Measurements from ENCODE around the gene ABT1.

Gene ABT1

DNA sequence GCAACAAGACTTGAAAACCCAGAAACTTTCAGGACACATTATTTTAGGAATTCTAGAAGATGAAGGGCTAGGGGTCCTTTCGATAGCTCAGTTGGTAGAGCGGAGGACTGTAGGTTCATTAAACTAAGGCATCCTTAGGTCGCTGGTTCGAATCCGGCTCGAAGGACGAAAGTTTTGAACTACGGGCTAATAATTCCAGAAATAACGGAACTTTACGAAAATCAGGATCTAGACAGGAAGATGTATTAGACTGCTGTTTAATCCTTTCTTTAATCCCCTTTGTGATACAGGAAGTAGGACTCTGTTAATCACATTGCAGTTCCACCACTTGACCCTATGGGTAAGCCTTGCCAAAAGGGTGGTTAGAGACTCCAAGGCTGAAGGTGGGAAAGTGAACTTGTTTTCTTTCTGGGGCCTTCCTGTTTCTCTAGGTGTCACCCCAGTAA is 21.2 kb upstream of the ABT1 start:
- H3K27ac ChIP-seq (ENCODE audit: low read depth, low read length): no peak overlapping the region
- H3K27me3 ChIP-seq (ENCODE audit: control insufficient read depth in 5 of 5, insufficient read depth in 4 of 5, low read length in 5 of 5): no peaks in the 10 kb centered on the region

DNA sequence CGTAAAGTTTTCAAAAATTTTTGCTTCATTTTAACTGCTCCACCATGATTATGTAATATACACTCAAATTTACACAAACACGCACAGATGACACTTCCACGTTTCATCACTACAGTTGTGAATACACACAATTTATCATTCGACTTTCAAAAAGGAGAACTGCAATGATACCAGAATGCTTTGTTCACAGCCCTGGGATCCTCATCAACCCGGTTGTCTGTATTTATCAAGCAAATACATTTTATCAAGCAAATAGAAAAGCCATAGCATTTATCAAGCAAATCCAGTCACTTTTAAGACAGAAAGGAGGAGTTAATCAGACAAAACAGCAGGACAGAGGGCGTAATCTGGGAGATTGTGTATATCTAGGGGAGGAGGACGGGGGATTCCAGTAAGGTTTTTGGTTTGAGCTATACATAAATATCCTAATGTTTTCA is 20.3 kb upstream of the ABT1 start:
- Histone ChIP-seq H3K27ac (ENCODE audit: low read depth, low read length) (no peak overlapping the region), H3K4me3 (ENCODE audit: low read depth in 1 of 5, low read length in 5 of 5) (peak overlapping the region; percentile 19 to 68 (median 46)), H3K9me3 (ENCODE audit: control insufficient read depth in 5 of 5, low read length in 5 of 5) (peaks cover 0 to 8% (median 6%) of the 10 kb centered on the region in 5 donors), H3K4me1 (ENCODE audit: control insufficient read depth in 5 of 5, insufficient read depth in 5 of 5, low read length in 5 of 5) (peaks cover 4 to 21% (median 13%) of the 10 kb centered on the region in 5 donors), H3K27me3 (ENCODE audit: control insufficient read depth in 5 of 5, insufficient read depth in 4 of 5, low read length in 5 of 5) (no peaks in the 10 kb centered on the region), H3K9ac (ENCODE audit: low read length in 5 of 5) (peak overlapping the region in 1 of 5 donors; percentile 57), H3K36me3 (ENCODE audit: control insufficient read depth in 5 of 5, insufficient read depth in 5 of 5, low read length in 5 of 5) (no peaks in the 10 kb centered on the region)

More for the DNA sequence above, 21.2 kb upstream of the ABT1 start:
- H3K9ac ChIP-seq (ENCODE audit: low read length in 5 of 5): no peak overlapping the region
- no peaks in the 10 kb centered on the region for H3K36me3 ChIP-seq (ENCODE audit: control insufficient read depth in 5 of 5, insufficient read depth in 5 of 5, low read length in 5 of 5)
- H3K4me1 ChIP-seq (ENCODE audit: control insufficient read depth in 5 of 5, insufficient read depth in 5 of 5, low read length in 5 of 5): peaks cover 4 to 21% (median 13%) of the 10 kb centered on the region in 5 donors
- H3K4me3 ChIP-seq (ENCODE audit: low read depth in 1 of 5, low read length in 5 of 5): no peak overlapping the region
- peaks cover 0 to 8% (median 6%) of the 10 kb centered on the region in 5 donors for H3K9me3 ChIP-seq (ENCODE audit: control insufficient read depth in 5 of 5, low read length in 5 of 5)

DNA sequence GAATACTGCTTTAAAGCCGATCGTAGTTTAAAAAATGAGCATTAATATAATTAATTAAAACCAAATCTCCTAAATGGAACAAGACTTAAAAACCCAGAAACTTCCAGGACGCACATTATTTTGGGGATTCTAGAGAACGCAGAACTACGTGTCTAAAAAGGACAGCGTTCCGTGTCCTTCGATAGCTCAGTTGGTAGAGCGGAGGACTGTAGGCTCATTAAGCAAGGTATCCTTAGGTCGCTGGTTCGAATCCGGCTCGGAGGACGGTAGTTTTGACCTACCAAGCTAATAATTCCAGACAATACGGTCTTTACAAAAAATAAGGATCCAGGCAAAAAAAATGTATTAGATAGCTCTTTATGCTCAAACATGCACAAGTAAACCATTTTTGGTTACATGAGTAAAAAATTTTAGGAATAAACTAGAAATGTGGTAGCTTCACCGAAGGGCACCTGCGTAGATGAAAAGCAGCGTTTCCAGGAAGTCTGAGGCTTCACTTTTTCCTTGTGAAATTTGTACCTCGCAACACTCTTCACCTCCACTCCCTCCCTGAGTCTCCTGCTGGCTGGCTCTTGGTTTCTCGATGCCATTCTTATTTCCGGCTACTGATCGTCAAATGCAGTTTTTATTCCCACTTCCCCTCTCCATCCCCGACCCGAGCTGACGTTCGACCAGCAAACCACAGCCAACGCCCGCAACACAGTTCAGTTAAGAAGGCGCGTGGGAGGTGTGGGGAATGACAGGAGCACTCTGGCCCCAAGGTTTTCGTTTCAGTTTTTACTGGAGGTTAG is 19.6 kb upstream of the ABT1 start:
- Histone ChIP-seq H3K9ac (ENCODE audit: low read length in 5 of 5) (peak overlapping the region in 3 of 5 donors; percentile 27 to 57 (median 28)), H3K4me3 (ENCODE audit: low read depth in 1 of 5, low read length in 5 of 5) (peak overlapping the region; percentile 19 to 68 (median 46)), H3K27ac (ENCODE audit: low read depth, low read length) (no peak overlapping the region), H3K4me1 (ENCODE audit: control insufficient read depth in 5 of 5, insufficient read depth in 5 of 5, low read length in 5 of 5) (peaks cover 0 to 18% (median 13%) of the 10 kb centered on the region in 5 donors), H3K9me3 (ENCODE audit: control insufficient read depth in 5 of 5, low read length in 5 of 5) (peaks cover 0 to 8% (median 6%) of the 10 kb centered on the region in 5 donors), H3K27me3 (ENCODE audit: control insufficient read depth in 5 of 5, insufficient read depth in 4 of 5, low read length in 5 of 5) (no peaks in the 10 kb centered on the region), H3K36me3 (ENCODE audit: control insufficient read depth in 5 of 5, insufficient read depth in 5 of 5, low read length in 5 of 5) (no peaks in the 10 kb centered on the region)

DNA sequence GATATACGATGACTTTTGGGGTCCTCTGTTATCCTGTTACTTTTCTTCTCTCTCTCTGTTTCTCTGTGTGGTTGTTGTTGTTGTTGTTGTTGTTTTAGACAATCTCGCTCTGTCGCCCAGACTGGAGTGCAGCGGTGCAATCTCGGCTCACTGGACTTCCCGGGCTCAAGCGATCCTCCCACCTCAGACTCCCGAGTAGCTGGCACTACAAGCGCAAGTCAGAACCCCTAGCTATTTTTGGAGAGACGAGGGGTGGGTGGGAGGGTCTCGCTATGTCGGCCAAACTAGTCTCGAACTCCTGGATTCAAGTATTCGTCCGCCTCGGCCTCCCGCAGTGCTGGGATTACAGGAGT is 19.1 kb upstream of the ABT1 start:
- no peak overlapping the region for H3K27ac ChIP-seq (ENCODE audit: low read depth, low read length)
- H3K9me3 ChIP-seq (ENCODE audit: control insufficient read depth in 5 of 5, low read length in 5 of 5): peaks cover 0 to 8% (median 6%) of the 10 kb centered on the region in 5 donors
- H3K4me3 ChIP-seq (ENCODE audit: low read depth in 1 of 5, low read length in 5 of 5): peak overlapping the region; percentile 19 to 68 (median 46)
- no peaks in the 10 kb centered on the region for H3K36me3 ChIP-seq (ENCODE audit: control insufficient read depth in 5 of 5, insufficient read depth in 5 of 5, low read length in 5 of 5)
- no peak overlapping the region for H3K9ac ChIP-seq (ENCODE audit: low read length in 5 of 5)
- peaks cover 0 to 15% (median 13%) of the 10 kb centered on the region in 5 donors for H3K4me1 ChIP-seq (ENCODE audit: control insufficient read depth in 5 of 5, insufficient read depth in 5 of 5, low read length in 5 of 5)
- no peaks in the 10 kb centered on the region for H3K27me3 ChIP-seq (ENCODE audit: control insufficient read depth in 5 of 5, insufficient read depth in 4 of 5, low read length in 5 of 5)

DNA sequence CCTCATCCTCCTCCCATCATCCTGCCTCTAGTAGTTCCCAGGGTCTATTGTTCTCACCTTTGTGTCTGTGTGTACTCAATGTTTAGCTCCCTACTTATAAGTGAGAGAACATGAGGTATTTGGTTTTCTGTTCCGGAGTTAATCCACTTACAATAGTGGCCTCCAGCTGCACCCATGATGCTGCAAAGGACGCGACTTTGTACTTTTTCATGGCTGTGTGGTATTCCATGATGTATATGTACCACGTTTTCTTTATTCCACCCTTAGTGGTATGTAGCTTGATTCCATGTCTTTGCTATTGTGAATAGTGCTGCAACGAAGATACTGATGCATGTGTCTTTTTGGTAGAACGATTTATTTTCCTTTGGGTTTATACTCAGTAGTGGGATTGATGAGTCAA is 18.5 kb upstream of the ABT1 start:
- Histone ChIP-seq H3K27me3 (ENCODE audit: control insufficient read depth in 5 of 5, insufficient read depth in 4 of 5, low read length in 5 of 5) (peaks cover 0 to under 1% (median 0%) of the 10 kb centered on the region in 5 donors), H3K4me3 (ENCODE audit: low read depth in 1 of 5, low read length in 5 of 5) (no peak overlapping the region), H3K9ac (ENCODE audit: low read length in 5 of 5) (no peak overlapping the region)

DNA sequence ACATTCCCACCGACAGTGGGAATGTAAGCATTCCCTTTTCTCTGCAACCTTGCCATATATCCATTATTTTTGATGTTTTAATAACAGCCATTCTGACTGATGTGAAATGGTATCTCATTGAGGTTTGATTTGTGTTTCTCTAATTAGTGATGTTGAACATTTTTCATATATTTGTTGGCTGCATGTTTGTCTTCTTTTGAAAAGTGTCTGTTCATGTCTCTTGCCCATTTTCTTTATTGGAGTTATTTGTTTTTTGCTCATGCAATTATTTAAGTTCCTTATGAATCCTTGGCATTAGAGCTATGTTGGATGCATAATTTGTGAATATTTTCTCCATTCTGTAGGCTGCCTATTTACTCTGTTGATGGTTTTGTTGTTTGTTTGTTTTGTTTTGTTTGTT is 18.0 kb upstream of the ABT1 start:
- H3K27me3 ChIP-seq (ENCODE audit: control insufficient read depth in 5 of 5, insufficient read depth in 4 of 5, low read length in 5 of 5): peaks cover 0 to 3% (median 0%) of the 10 kb centered on the region in 5 donors
- H3K36me3 ChIP-seq (ENCODE audit: control insufficient read depth in 5 of 5, insufficient read depth in 5 of 5, low read length in 5 of 5): no peaks in the 10 kb centered on the region
- H3K9me3 ChIP-seq (ENCODE audit: control insufficient read depth in 5 of 5, low read length in 5 of 5): peaks cover 0 to 8% (median 6%) of the 10 kb centered on the region in 5 donors
- H3K4me1 ChIP-seq (ENCODE audit: control insufficient read depth in 5 of 5, insufficient read depth in 5 of 5, low read length in 5 of 5): peaks cover 0 to 15% (median 10%) of the 10 kb centered on the region in 5 donors
- H3K27ac ChIP-seq (ENCODE audit: low read depth, low read length): no peak overlapping the region
- H3K4me3 ChIP-seq (ENCODE audit: low read depth in 1 of 5, low read length in 5 of 5): no peak overlapping the region
- no peak overlapping the region for H3K9ac ChIP-seq (ENCODE audit: low read length in 5 of 5)

More for the DNA sequence above, 18.5 kb upstream of the ABT1 start:
- Histone ChIP-seq H3K4me1 (ENCODE audit: control insufficient read depth in 5 of 5, insufficient read depth in 5 of 5, low read length in 5 of 5) (peaks cover 0 to 15% (median 10%) of the 10 kb centered on the region in 5 donors), H3K9me3 (ENCODE audit: control insufficient read depth in 5 of 5, low read length in 5 of 5) (peaks cover 0 to 8% (median 6%) of the 10 kb centered on the region in 5 donors), H3K36me3 (ENCODE audit: control insufficient read depth in 5 of 5, insufficient read depth in 5 of 5, low read length in 5 of 5) (no peaks in the 10 kb centered on the region), H3K27ac (ENCODE audit: low read depth, low read length) (no peak overlapping the region)

DNA sequence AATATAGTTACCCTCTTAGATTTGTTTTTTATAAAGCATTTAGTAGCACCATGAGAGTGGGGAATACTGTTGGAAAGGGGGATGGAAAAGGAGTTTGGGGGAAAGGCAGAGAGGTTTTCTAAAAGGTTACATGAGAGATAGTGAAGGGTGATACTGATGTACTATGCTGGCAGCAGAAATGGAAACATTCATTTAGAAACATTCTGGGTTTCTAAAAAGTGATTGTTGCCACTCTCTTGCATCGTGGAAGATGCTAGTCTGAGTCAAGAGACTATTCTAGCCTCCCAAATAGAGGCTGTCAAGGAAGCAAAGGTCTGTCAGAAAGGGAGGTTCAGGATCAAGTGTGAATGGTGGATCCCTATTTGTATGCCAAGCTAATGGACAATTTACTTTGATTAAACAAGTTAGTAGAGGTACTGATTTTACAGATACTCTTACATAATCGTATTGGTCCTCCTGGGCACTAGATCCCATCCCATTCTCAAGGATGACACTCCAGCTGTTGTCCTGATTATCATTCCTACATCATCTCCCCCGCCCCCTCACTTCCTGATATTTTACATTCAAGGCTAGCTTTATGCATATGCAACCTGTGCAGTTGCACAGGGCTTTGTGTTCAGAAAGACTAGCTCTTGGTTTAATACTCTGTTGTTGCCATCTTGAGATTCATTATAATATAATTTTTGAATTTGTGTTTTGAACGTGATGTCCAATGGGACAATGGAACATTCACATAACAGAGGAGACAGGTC is 15.4 kb upstream of the ABT1 start:
- Histone ChIP-seq H3K27ac (ENCODE audit: low read depth, low read length) (no peak overlapping the region), H3K4me1 (ENCODE audit: control insufficient read depth in 5 of 5, insufficient read depth in 5 of 5, low read length in 5 of 5) (peaks cover 0 to 14% (median 9%) of the 10 kb centered on the region in 5 donors), H3K4me3 (ENCODE audit: low read depth in 1 of 5, low read length in 5 of 5) (no peak overlapping the region), H3K27me3 (ENCODE audit: control insufficient read depth in 5 of 5, insufficient read depth in 4 of 5, low read length in 5 of 5) (peaks cover 0 to 8% (median 5%) of the 10 kb centered on the region in 5 donors), H3K9ac (ENCODE audit: low read length in 5 of 5) (no peak overlapping the region), H3K36me3 (ENCODE audit: control insufficient read depth in 5 of 5, insufficient read depth in 5 of 5, low read length in 5 of 5) (no peaks in the 10 kb centered on the region), H3K9me3 (ENCODE audit: control insufficient read depth in 5 of 5, low read length in 5 of 5) (peaks cover 0 to 8% (median 6%) of the 10 kb centered on the region in 5 donors)

DNA sequence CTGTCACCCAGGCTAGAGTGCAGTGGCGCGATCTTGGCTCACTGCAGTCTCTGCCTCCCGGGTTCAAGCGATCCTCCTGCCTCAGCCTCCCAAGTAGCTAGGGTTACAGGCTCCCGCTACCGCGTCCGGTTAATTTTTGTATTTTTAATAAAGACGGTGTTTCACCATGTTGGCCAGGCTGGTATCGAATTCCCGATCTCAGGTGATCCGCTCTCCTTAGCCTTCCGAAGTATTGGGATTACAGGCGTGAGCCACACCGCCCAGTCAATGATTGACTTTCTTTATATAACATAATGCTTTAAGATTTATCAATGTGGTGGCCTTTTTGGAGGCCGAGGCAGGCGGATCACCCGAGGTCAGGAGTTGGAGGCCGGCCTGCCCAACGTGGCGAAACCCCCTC is 7.8 kb upstream of the ABT1 start:
- Histone ChIP-seq H3K4me1 (ENCODE audit: control insufficient read depth in 5 of 5, insufficient read depth in 5 of 5, low read length in 5 of 5) (no peaks in the 10 kb centered on the region), H3K9ac (ENCODE audit: low read length in 5 of 5) (no peak overlapping the region), H3K27me3 (ENCODE audit: control insufficient read depth in 5 of 5, insufficient read depth in 4 of 5, low read length in 5 of 5) (peaks cover 0 to 28% (median 12%) of the 10 kb centered on the region in 5 donors), H3K9me3 (ENCODE audit: control insufficient read depth in 5 of 5, low read length in 5 of 5) (no peaks in the 10 kb centered on the region), H3K36me3 (ENCODE audit: control insufficient read depth in 5 of 5, insufficient read depth in 5 of 5, low read length in 5 of 5) (no peaks in the 10 kb centered on the region), H3K27ac (ENCODE audit: low read depth, low read length) (no peak overlapping the region), H3K4me3 (ENCODE audit: low read depth in 1 of 5, low read length in 5 of 5) (no peak overlapping the region)

DNA sequence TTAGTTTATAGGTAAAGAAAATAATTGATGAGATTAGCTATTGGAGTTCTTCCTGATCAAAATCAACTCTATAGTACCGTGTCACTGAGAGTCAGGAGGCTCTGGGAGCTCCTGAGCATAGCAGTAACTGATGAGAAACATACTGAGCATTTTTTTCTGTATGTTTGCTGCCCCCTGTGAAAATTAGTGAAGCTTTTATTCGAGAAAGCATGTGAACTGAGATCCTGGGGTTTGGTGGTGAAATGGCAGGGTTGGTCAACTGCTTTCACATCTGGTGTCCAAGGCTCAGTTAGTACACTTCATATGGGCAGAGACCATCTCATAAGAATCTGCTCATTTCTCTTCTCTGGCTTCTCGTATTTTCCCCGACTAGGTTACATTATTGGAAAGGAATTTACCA is 4.1 kb upstream of the ABT1 start:
- Histone ChIP-seq H3K36me3 (ENCODE audit: control insufficient read depth in 5 of 5, insufficient read depth in 5 of 5, low read length in 5 of 5) (no peaks in the 10 kb centered on the region), H3K4me1 (ENCODE audit: control insufficient read depth in 5 of 5, insufficient read depth in 5 of 5, low read length in 5 of 5) (peaks cover 6 to 22% (median 18%) of the 10 kb centered on the region in 5 donors), H3K4me3 (ENCODE audit: low read depth in 1 of 5, low read length in 5 of 5) (no peak overlapping the region), H3K9me3 (ENCODE audit: control insufficient read depth in 5 of 5, low read length in 5 of 5) (no peaks in the 10 kb centered on the region), H3K27ac (ENCODE audit: low read depth, low read length) (no peak overlapping the region), H3K9ac (ENCODE audit: low read length in 5 of 5) (no peak overlapping the region), H3K27me3 (ENCODE audit: control insufficient read depth in 5 of 5, insufficient read depth in 4 of 5, low read length in 5 of 5) (peaks cover 0 to 20% (median 12%) of the 10 kb centered on the region in 5 donors)

All from subcutaneous abdominal adipose tissue (tissue), 5 donors.